IMR-90 (cell line): ENCODE results near the gene KRTAP12-2. TPM values are rescaled to one million over a fixed set of nuclear protein-coding genes. Genes with fewer than 3 reads are reported as not detected.

Experiments used
- ATAC-seq: fragments of 200-7000 bp; cut with Tn5 transposase; 2 replicates; pipeline ENCODE4 v1.9.1; 2020; ENCODE audit warnings: low read depth, mild to moderate bottlenecking, moderate library complexity
- BruUV-seq: library from RNA; stranded (reverse); fragments of 400-500 nt; replicated peaks from 2 replicates; lab custom pipeline; 2021; lab: Mats Ljungman, UMichigan
- CTCF ChIA-PET: fragments of 300-600 bp; formaldehyde crosslinking; extraction: SDS; loops from one replicate; lab custom pipeline; 2021; ENCODE audit warnings: antibody characterized with exemption; lab: Yijun Ruan, JAX
- POLR2A ChIA-PET: fragments of 300-600 bp; sonication (Branson Sonifier 250); formaldehyde crosslinking; loops from one replicate; lab custom pipeline; 2022; ENCODE audit warnings: antibody characterized with exemption; ENCODE audit not compliant: unreplicated experiment; lab: Charles Lee
- DNase-seq: peaks from one replicate; pipeline ENCODE4 v3.0.0; 2013
- H2AFZ ChIP-seq: replicated peaks from 2 replicates; pipeline ENCODE3; 2013; ENCODE audit warnings: low read length, mild to moderate bottlenecking; ENCODE audit not compliant: poor library complexity
- H2AK5ac ChIP-seq: 2 replicates; pipeline ENCODE4 v1.6.1; 2013; ENCODE audit warnings: low read depth, low read length, inconsistent platforms
- H2AK9ac ChIP-seq: replicated peaks from 2 replicates; pipeline ENCODE3; 2013; ENCODE audit warnings: mild to moderate bottlenecking, low read depth, low read length, moderate library complexity; ENCODE audit not compliant: poor library complexity
- H2BK120ac ChIP-seq: 2 replicates; pipeline ENCODE4 v1.6.1; 2013; ENCODE audit warnings: low read depth, low read length, inconsistent platforms
- H2BK15ac ChIP-seq: 3 replicates; pipeline ENCODE4 v1.6.1; 2013; ENCODE audit warnings: low read depth, low read length, inconsistent platforms
- H2BK20ac ChIP-seq: 2 replicates; pipeline ENCODE4 v1.6.1; 2013; ENCODE audit warnings: low read depth, mild to moderate bottlenecking, inconsistent platforms, low read length, moderate library complexity
- H2BK5ac ChIP-seq: 2 replicates; pipeline ENCODE4 v1.6.1; 2013; ENCODE audit warnings: mild to moderate bottlenecking, low read depth, low read length, inconsistent platforms; ENCODE audit not compliant: poor library complexity, severe bottlenecking
- H3K14ac ChIP-seq: replicated peaks from 2 replicates; pipeline ENCODE4 v1.6.1; 2013; ENCODE audit warnings: low read depth, low read length, inconsistent platforms
- H3K18ac ChIP-seq: 2 replicates; pipeline ENCODE4 v1.6.1; 2013; ENCODE audit warnings: low read depth, low read length, control low read depth
- H3K23ac ChIP-seq: 2 replicates; pipeline ENCODE4 v1.6.1; 2013; ENCODE audit warnings: low read depth, low read length, inconsistent platforms
- H3K27ac ChIP-seq: 2 replicates; pipeline ENCODE4 v1.5.1; 2013; ENCODE audit warnings: mild to moderate bottlenecking, control low read depth, low read length; ENCODE audit not compliant: insufficient read depth
- H3K27me3 ChIP-seq: 2 replicates; pipeline ENCODE4 v1.6.1; 2013; ENCODE audit warnings: low read length; ENCODE audit not compliant: control insufficient read depth, insufficient read depth
- H3K36me3 ChIP-seq: 2 replicates; pipeline ENCODE4 v1.6.1; 2013; ENCODE audit warnings: low read length, mixed read lengths; ENCODE audit not compliant: control insufficient read depth, insufficient read depth
- H3K4ac ChIP-seq: 2 replicates; pipeline ENCODE4 v1.6.1; 2013; ENCODE audit warnings: low read depth, low read length, inconsistent platforms
- H3K4me1 ChIP-seq: 2 replicates; pipeline ENCODE4 v1.6.1; 2013; ENCODE audit warnings: low read length, mixed read lengths; ENCODE audit not compliant: control insufficient read depth, insufficient read depth
- H3K4me2 ChIP-seq: 2 replicates; pipeline ENCODE4 v1.6.1; 2013; ENCODE audit warnings: low read depth, mild to moderate bottlenecking, control low read depth, low read length, moderate library complexity
- H3K4me3 ChIP-seq: 2 replicates; pipeline ENCODE4 v1.5.1; 2013; ENCODE audit warnings: low read depth, mild to moderate bottlenecking, control low read depth, low read length, moderate library complexity; ENCODE audit not compliant: insufficient read depth
- H3K56ac ChIP-seq: 2 replicates; pipeline ENCODE4 v1.6.1; 2013; ENCODE audit warnings: low read length, inconsistent platforms; ENCODE audit not compliant: insufficient read depth; ENCODE audit errors: extremely low read depth
- H3K79me1 ChIP-seq, 2 experiments: 2 replicates each; pipeline ENCODE4 v1.6.1; 2013; ENCODE audit warnings: low read length in 2 of 2, inconsistent platforms in 1 of 2, low read depth in 1 of 2
- H3K9ac ChIP-seq: 2 replicates; pipeline ENCODE4 v1.6.1; 2013; ENCODE audit warnings: low read depth, low read length, control low read depth
- H3K9me1 ChIP-seq: 2 replicates; pipeline ENCODE4 v1.6.1; 2013; ENCODE audit warnings: low read length, inconsistent platforms; ENCODE audit not compliant: insufficient read depth
- H3K9me3 ChIP-seq: 2 replicates; pipeline ENCODE4 v1.6.1; 2013; ENCODE audit warnings: low read length; ENCODE audit not compliant: control insufficient read depth, insufficient read depth
- H4K20me1 ChIP-seq: 2 replicates; pipeline ENCODE4 v1.6.1; 2013; ENCODE audit warnings: low read length, inconsistent platforms; ENCODE audit not compliant: insufficient read depth
- H4K5ac ChIP-seq: 2 replicates; pipeline ENCODE4 v1.6.1; 2013; ENCODE audit warnings: mild to moderate bottlenecking, low read depth, low read length, control low read depth
- H4K8ac ChIP-seq, 2 experiments: 2 replicates each; pipeline ENCODE4 v1.6.1; 2013; ENCODE audit warnings: low read depth in 2 of 2, low read length in 2 of 2, control low read depth in 1 of 2, inconsistent platforms in 1 of 2
- H4K91ac ChIP-seq: 2 replicates; pipeline ENCODE4 v1.6.1; 2013; ENCODE audit warnings: low read depth, low read length, inconsistent platforms; ENCODE audit not compliant: insufficient read depth
- BHLHE40 ChIP-seq: fragments of 150-350 bp; IDR thresholded peaks from 2 replicates; pipeline ENCODE4 v1.6.1; 2016; ENCODE audit warnings: mild to moderate bottlenecking, low read depth, low read length
- CEBPB ChIP-seq: IDR thresholded peaks from 2 replicates; pipeline ENCODE4 v1.6.1; 2012; ENCODE audit warnings: low read depth, low read length, improper control_type of control experiment
- CHD1 ChIP-seq: IDR thresholded peaks from 2 replicates; pipeline ENCODE4 v1.6.1; 2012; ENCODE audit warnings: low read depth, low read length, improper control_type of control experiment
- MAFK ChIP-seq: IDR thresholded peaks from 2 replicates; pipeline ENCODE4 v1.6.1; 2012; ENCODE audit warnings: low read depth, low read length, improper control_type of control experiment
- MAZ ChIP-seq: IDR thresholded peaks from 2 replicates; pipeline ENCODE4 v1.6.1; 2012; ENCODE audit warnings: low read depth, mild to moderate bottlenecking, low read length, improper control_type of control experiment, moderate library complexity, borderline replicate concordance
- MXI1 ChIP-seq: IDR thresholded peaks from 2 replicates; pipeline ENCODE4 v1.6.1; 2012; ENCODE audit warnings: low read depth, mild to moderate bottlenecking, low read length, moderate library complexity, borderline replicate concordance
- NFE2L2 ChIP-seq: fragments of 150-350 bp; IDR thresholded peaks from 2 replicates; pipeline ENCODE4 v1.6.1; 2016; ENCODE audit warnings: low read depth, mild to moderate bottlenecking, low read length
- POLR2A ChIP-seq: IDR thresholded peaks from 2 replicates; pipeline ENCODE4 v1.6.1; 2012; ENCODE audit warnings: mild to moderate bottlenecking, low read depth, low read length
- RAD21 ChIP-seq: IDR thresholded peaks from 2 replicates; pipeline ENCODE4 v1.6.1; 2012; ENCODE audit warnings: low read length, improper control_type of control experiment
- RCOR1 ChIP-seq: IDR thresholded peaks from 2 replicates; pipeline ENCODE4 v1.6.1; 2012; ENCODE audit warnings: mild to moderate bottlenecking, low read length, improper control_type of control experiment; ENCODE audit not compliant: insufficient replicate concordance
- WGBS, 2 experiments: methylation state at CpG; one replicate each; pipeline versions ENCODE4 v1.1.5 to v1.1.7; 2013; ENCODE audit warnings: missing lambda C conversion rate in 2 of 2; ENCODE audit not compliant: insufficient read length in 1 of 2; ENCODE audit errors: extremely low coverage in 2 of 2; 5-methylcytosine and 5-hydroxymethylcytosine counted together
- dilution Hi-C: fragments of 300-500 bp; cut with HindIII; formaldehyde crosslinking; loops from one replicate; pipeline ENCODE4 v1.14.3; 2018; ENCODE audit warnings: low sequenced_read_pairs; ENCODE audit not compliant: unreplicated experiment
- in situ Hi-C: fragments of 300-500 bp; cut with MboI; formaldehyde crosslinking; loops from 3 replicates; pipeline ENCODE4 v1.14.3; 2019; ENCODE audit warnings: low sequenced_read_pairs, inconsistent platforms, mixed read lengths
- intact Hi-C: fragments of 100-400 bp; cut with micrococcal nuclease; formaldehyde crosslinking; loops from 2 replicates; pipeline ENCODE4 v1.10.0; 2022
- polyA plus RNA-seq, 3 experiments: library from polyadenylated mRNA; depleted of rRNA; stranded (reverse); fragments of >200 nt; gene quantifications; 2 replicates each; pipeline ENCODE4 v1.2.3, GENCODE V29; 2012; ENCODE audit warnings: low replicate concordance in 1 of 3
- total RNA-seq: library from RNA; depleted of rRNA; stranded (reverse); fragments of >200 nt; gene quantifications from 2 replicates; pipeline ENCODE4 v1.2.3, GENCODE V29; 2012
- TF ChIP-seq, protein P1 (sequence below): fragments of 150-350 bp; IDR thresholded peaks from 2 replicates; pipeline ENCODE4 v1.6.1; 2016; ENCODE audit warnings: low read depth, mild to moderate bottlenecking, low read length, moderate library complexity, borderline replicate concordance

KRTAP12-2 gene
- total and polyA plus RNA-seq, 2 of the 4 experiments (the other 2 are of a cell fraction), result not detected

DNA sequence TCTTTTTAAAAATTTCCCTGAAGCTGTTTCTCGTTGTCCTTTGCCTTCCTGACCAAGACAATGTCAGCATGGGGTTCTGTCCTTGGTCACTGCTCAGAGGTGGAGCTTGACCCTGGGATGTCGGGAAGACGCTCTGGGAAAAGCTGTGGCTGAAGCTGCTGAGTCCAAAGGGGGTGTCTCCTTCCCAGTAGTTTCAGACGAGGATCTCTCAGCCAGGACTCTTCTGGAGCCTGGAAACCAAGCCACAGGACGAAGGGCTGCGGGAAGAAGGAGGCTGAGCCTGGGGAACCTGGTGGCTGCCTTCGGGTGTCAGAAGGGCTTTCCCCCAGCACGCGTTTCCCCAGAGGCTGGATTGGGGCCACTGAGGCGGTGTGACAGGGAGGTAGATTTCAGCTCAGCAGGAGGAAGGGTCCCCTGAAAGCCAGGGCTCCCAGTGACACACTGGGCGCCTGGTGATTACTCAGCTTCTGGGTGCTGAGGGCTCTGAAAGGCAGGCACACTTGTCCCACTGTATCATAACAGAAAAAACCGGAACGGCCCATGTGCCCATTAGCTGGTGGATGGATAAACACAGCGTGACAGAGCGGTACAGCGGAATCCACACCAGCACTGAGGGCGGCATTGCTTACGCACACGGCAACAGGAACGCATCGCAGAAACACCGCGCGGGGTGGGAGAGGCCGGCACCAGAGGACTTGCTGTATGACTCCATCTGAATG, 20.3 kb upstream of the KRTAP12-2 start:
- no peak overlapping the region for H3K4ac ChIP-seq
- ATAC-seq, result no peak
- ChIA-PET POLR2A (no interaction called here), CTCF (no interaction called here)
- TF ChIP-seq CHD1, result no peak
- no peak for TF ChIP-seq POLR2A
- no peak for TF ChIP-seq MAFK
- TF ChIP-seq NFE2L2, result no peak
- TF ChIP-seq CEBPB, result no peak
- TF ChIP-seq, protein P1, sequence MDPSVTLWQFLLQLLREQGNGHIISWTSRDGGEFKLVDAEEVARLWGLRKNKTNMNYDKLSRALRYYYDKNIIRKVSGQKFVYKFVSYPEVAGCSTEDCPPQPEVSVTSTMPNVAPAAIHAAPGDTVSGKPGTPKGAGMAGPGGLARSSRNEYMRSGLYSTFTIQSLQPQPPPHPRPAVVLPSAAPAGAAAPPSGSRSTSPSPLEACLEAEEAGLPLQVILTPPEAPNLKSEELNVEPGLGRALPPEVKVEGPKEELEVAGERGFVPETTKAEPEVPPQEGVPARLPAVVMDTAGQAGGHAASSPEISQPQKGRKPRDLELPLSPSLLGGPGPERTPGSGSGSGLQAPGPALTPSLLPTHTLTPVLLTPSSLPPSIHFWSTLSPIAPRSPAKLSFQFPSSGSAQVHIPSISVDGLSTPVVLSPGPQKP, result no peak
- no peak for TF ChIP-seq MXI1
- no peak for TF ChIP-seq BHLHE40
- no peak for TF ChIP-seq RAD21
- TF ChIP-seq MAZ, result no peak
- no peak for TF ChIP-seq RCOR1
- H2AK9ac ChIP-seq, result no peak overlapping the region
- H2AK5ac ChIP-seq, result no peak overlapping the region
- no peak overlapping the region for H2BK120ac ChIP-seq
- intact Hi-C loops (no loop called here), in situ Hi-C loops (no loop called here), dilution Hi-C loops (no loop called here)
- no peak for DNase-seq
- H3K27ac ChIP-seq, result no peak overlapping the region
- H4K5ac ChIP-seq, result no peak overlapping the region
- no peak overlapping the region for H2BK20ac ChIP-seq
- no peaks in the 10 kb centered on the region for H3K4me1 ChIP-seq
- no peak overlapping the region for H3K56ac ChIP-seq
- no peak overlapping the region for H3K4me3 ChIP-seq
- H2BK5ac ChIP-seq, result no peak overlapping the region
- no peak overlapping the region for H3K14ac ChIP-seq
- H2AFZ ChIP-seq, result no peak overlapping the region
- H2BK15ac ChIP-seq, result no peak overlapping the region
- no peak overlapping the region for H4K91ac ChIP-seq
- no peak overlapping the region for H3K18ac ChIP-seq
- H3K9me3 ChIP-seq, result no peaks in the 10 kb centered on the region
- H3K9me1 ChIP-seq, result no peaks in the 10 kb centered on the region
- H4K20me1 ChIP-seq, result no peaks in the 10 kb centered on the region
- H3K4me2 ChIP-seq, result no peak overlapping the region
- no peak overlapping the region for H3K23ac ChIP-seq
- 45% methylated on average over 6 of the region's 25 CpGs; no CpG with 5 or more reads in 1 of the 2 experiments for WGBS, 2 experiments
- H4K8ac ChIP-seq, result no peak overlapping the region
- no peaks in the 10 kb centered on the region for H3K36me3 ChIP-seq
- BruUV-seq, result no TSS peak
- H3K9ac ChIP-seq, result no peak overlapping the region
- no peaks in the 10 kb centered on the region for H3K79me1 ChIP-seq
- H3K27me3 ChIP-seq, result peaks cover 32% of the 10 kb centered on the region
